ENCODE measurements around the gene SLAMF7.
A peak's percentile ranks its signal among the peaks of the same experiment; 100 is the strongest.
"Not testable (repeated sequence)": the region's sequence is repeated elsewhere in the genome, so short reads cannot be mapped to it uniquely, and the experiment has no call there.

Gene SLAMF7, protein sequence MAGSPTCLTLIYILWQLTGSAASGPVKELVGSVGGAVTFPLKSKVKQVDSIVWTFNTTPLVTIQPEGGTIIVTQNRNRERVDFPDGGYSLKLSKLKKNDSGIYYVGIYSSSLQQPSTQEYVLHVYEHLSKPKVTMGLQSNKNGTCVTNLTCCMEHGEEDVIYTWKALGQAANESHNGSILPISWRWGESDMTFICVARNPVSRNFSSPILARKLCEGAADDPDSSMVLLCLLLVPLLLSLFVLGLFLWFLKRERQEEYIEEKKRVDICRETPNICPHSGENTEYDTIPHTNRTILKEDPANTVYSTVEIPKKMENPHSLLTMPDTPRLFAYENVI

GRCh38 chr1:160739098-160739511 lies at the start of gene SLAMF7:
Gene SLAMF7 (plus strand): TSS chr1:160739247. CDS start chr1:160739302, 55 bp downstream.
- peak; percentile 7 for DNase-seq

GRCh38 chr1:160692390-160692789 lies 46.7 kb upstream of the SLAMF7 start:
- not testable (repeated sequence) for DNase-seq

DNA sequence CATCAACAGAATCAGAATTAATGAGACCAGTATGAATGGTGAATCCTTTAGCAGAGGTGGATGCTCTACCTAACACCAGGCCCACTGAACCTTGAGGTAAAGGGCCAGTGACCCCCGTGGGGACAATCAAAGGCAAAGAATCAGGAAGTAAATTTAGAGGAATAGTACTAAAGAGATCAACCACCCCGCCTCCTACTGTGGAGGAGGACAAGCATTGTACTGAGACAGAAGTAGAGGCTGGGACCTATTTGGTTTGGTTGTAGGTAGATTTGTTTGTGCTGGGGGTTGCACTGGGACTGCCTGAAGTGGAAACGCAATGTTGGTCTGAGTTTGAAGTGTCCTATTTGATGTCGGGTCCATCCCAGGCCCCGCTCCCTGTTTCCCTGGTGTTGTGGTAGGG lies 36.9 kb upstream of the SLAMF7 start:
- DNase-seq: no peak

- no peak for DNase-seq
Observed at GRCh38 chr1:160704250-160704649, 34.8 kb upstream of the SLAMF7 start.

DNA sequence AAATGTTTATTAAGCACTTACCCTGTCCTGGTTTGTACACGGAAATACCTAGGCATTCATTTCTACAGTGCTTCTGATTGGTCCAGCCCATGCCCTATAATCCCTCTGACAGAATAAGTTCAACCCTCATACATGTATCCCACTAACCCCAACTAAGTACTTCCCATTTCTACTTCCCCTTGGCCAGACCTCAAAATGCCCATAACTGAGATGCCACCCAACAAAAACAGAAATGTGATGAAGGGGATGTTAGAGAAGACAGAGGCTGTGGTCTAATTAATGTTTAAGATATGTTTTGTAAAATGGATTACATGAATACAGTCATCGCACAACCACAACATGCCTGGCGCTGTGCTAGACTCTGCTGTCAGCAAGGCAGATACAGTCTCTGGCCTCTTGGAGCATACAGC lies 33.8 kb upstream of the SLAMF7 start:
- DNase-seq: not testable (repeated sequence)

DNA sequence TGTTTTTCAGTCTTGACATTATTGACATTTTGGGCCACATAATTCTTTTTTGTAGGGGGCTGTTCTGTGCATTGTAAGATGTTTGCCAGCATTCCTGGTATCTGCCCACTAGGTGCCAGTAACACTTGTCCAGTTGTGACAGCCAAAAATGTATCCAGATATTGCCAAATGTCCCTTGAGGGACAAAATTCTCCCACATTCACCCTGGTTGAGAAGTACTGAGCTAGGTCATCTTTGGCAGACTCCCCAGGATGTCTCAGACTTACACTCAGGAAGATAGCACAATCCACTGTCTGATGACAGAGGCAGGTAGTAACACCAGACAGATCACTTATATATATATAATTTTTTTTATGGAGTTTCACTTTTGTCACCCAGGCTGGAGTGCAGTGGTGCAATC lies 33.3 kb upstream of the SLAMF7 start:
- DNase-seq: no peak

DNA sequence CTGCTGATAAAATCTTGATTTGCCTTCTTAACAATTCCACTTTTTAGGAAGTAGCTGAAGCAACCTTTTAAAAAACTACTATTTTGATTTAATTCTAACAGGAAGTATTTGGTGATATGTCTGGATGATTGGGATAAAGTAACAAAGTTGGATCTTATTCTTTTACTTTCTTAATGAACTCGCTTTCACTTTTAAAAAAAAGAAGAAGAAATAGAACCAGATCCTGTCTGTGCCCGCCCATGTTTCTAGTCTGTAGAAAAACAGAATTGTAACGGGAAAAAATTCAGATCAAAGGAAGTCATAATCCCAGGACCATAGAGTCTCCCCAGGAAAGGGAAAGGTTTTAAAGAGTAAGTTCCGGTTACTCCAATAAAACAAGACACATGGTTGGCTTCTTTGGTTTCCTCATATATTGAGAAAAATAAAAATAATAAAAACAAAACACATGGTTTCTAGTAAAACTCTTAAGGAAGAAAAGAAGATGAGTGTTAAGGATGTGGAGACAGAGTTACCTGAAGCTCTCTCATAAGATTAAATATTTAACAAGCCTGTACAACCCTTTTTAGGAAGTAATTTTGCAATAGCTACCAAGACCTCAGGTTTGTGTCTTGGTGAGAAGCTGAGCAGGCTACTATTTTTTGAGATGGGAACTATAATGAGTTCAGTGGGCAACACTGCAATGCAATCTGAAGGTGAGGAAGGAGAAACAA lies 32.4 kb upstream of the SLAMF7 start:
- no peak for DNase-seq

- peak; percentile 19 for DNase-seq
Observed at GRCh38 chr1:160707236-160708064, 31.6 kb upstream of the SLAMF7 start.

DNA sequence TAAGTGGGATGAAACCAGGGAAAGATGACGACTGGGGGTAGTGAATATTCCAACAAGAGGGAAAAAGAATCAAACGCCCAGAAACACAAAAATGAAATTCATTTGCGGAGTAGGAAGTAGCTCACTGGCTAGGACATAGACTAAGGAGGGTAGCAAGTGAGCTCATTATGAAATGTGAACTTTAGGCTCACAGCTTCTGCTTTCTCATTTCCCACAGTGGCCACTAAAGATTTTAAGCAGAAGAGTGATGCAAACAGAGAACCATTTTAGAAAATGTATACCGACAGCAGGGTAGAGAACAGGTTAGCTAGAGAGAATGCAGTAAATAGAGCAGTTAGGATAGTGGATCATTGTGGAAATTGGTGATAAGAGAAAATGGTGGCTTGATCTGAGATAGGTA lies 30.9 kb upstream of the SLAMF7 start:
- no peak for DNase-seq

GRCh38 chr1:160708801-160709200 lies 30.2 kb upstream of the SLAMF7 start:
- DNase-seq: no peak

DNA sequence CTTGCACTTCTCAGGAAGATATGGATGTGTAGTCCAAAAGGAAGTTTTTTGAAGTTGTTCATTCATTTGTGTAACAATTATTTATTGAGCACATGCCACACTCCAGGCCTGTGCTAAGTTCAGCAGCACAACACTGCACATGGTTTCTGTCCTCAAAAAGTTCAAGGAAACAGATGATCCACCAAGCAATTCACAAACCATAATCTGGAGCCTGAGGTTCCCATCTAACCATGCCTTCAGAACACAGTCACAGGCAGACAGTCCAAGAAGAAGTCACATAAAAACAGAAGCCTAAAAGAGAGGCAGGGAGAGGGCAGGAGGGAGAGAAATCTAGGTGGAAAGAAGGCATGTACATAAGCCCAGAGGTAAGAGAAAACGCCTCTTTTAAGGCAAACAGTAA lies 29.3 kb upstream of the SLAMF7 start:
- DNase-seq: no peak

GRCh38 chr1:160710517-160711252 lies 28.4 kb upstream of the SLAMF7 start:
- no peak for DNase-seq

- DNase-seq: no peak
Observed at GRCh38 chr1:160711276-160711601, 27.8 kb upstream of the SLAMF7 start.

- no peak for DNase-seq
Observed at GRCh38 chr1:160711602-160712311, 27.3 kb upstream of the SLAMF7 start, which contains the start of gene CD48. Gene CD48 (minus strand): TSS chr1:160711822. CDS start chr1:160711763, 59 bp downstream.

GRCh38 chr1:160712525-160713080 lies 26.4 kb upstream of the SLAMF7 start:
- DNase-seq: not testable (repeated sequence)

- DNase-seq: no peak
Observed at GRCh38 chr1:160713161-160713560, 25.9 kb upstream of the SLAMF7 start.

DNA sequence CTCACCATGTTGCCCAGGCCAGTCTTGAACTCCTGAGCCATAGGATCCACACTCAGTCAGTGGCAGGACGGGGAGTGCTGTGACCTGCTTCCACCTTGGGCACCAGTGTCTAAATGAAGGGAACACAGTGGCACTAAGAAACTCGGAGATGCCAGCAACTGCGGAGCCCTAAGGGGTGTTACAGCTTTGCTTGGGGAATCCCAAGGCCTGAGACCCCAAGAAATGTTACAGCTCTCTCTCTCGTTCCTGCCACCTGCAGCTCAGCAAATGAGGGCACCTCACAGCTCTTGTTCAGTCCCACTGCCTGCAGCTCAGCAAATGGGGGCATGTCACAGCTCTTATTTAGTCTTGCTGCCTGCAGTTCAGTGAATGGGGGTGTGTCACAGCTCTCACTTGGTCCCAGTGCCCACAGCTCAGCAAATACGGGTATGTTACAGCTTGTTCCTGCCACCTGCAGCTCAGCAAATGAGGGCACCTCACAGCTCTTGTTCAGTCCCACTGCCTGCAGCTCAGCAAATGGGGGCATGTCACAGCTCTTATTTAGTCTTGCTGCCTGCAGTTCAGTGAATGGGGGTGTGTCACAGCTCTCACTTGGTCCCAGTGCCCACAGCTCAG lies 24.9 kb upstream of the SLAMF7 start:
- DNase-seq: not testable (repeated sequence)

- DNase-seq: no peak
Observed at GRCh38 chr1:160716013-160716412, 23.0 kb upstream of the SLAMF7 start.

- no peak for DNase-seq
Observed at GRCh38 chr1:160717306-160717705, 21.7 kb upstream of the SLAMF7 start.

- no peak for DNase-seq
Observed at GRCh38 chr1:160718210-160718609, 20.8 kb upstream of the SLAMF7 start.

- DNase-seq: no peak
Observed at GRCh38 chr1:160720356-160721085, 18.5 kb upstream of the SLAMF7 start.

Data from EL (cell line).